Hepatocyte (in vitro differentiated cells): ENCODE results near the gene ALG14. TPM values are rescaled to one million over a fixed set of nuclear protein-coding genes. Genes with fewer than 3 reads are reported as not detected.

Experiments used
- DNase-seq: peaks from one replicate; pipeline ENCODE4 v3.0.0-alpha.2; 2016; ENCODE audit warnings: low spot score
- H2AFZ ChIP-seq: fragments of 200-600 bp; sonication (generic); 2 replicates; pipeline ENCODE4 v1.6.0; 2016; ENCODE audit warnings: antibody characterized with exemption, mild to moderate bottlenecking
- H3K27ac ChIP-seq: fragments of 200-600 bp; sonication (generic); 2 replicates; pipeline ENCODE4 v1.5.1; 2016; ENCODE audit warnings: mild to moderate bottlenecking
- H3K27me3 ChIP-seq: fragments of 200-600 bp; sonication (generic); 2 replicates; pipeline ENCODE4 v1.6.1; 2016
- H3K36me3 ChIP-seq: fragments of 200-600 bp; sonication (generic); replicated peaks from 2 replicates; pipeline ENCODE4 v1.5.1; 2016; ENCODE audit warnings: low read depth; ENCODE audit not compliant: insufficient read depth
- H3K4me1 ChIP-seq: fragments of 200-600 bp; sonication (generic); 2 replicates; pipeline ENCODE4 v1.5.1; 2016; ENCODE audit warnings: mild to moderate bottlenecking, moderate library complexity; ENCODE audit not compliant: insufficient read depth
- H3K4me2 ChIP-seq: fragments of 200-600 bp; sonication (generic); 2 replicates; pipeline ENCODE4 v1.6.0; 2016
- H3K4me3 ChIP-seq: fragments of 200-600 bp; sonication (generic); 2 replicates; pipeline ENCODE4 v1.5.1; 2016; ENCODE audit warnings: mild to moderate bottlenecking
- H3K79me2 ChIP-seq: fragments of 200-600 bp; sonication (generic); 2 replicates; pipeline ENCODE4 v1.6.0; 2017; ENCODE audit warnings: mild to moderate bottlenecking
- H3K9me2 ChIP-seq: fragments of 200-600 bp; sonication (generic); replicated peaks from 2 replicates; pipeline ENCODE4 v1.6.0; 2017; ENCODE audit warnings: mild to moderate bottlenecking; ENCODE audit not compliant: insufficient read depth
- H3K9me3 ChIP-seq: fragments of 200-600 bp; sonication (generic); 2 replicates; pipeline ENCODE4 v1.5.1; 2016; ENCODE audit warnings: low read depth, mild to moderate bottlenecking
- H4K20me1 ChIP-seq: fragments of 200-600 bp; sonication (generic); 2 replicates; pipeline ENCODE4 v1.6.0; 2016; ENCODE audit warnings: mild to moderate bottlenecking; ENCODE audit not compliant: insufficient read depth, poor library complexity, severe bottlenecking
- EZH2 ChIP-seq: fragments of 200-600 bp; sonication (generic); IDR thresholded peaks from 2 replicates; pipeline ENCODE4 v1.6.1; 2016; ENCODE audit warnings: antibody characterized with exemption, mild to moderate bottlenecking, borderline replicate concordance
- EZH2phosphoT487 ChIP-seq: fragments of 200-600 bp; sonication (generic); IDR thresholded peaks from one replicate; pipeline ENCODE4 v1.6.1; 2018; ENCODE audit warnings: antibody characterized with exemption, mild to moderate bottlenecking, low read depth, moderate library complexity; ENCODE audit not compliant: unreplicated experiment, severe bottlenecking
- WGBS: methylation state at CpG from one replicate; pipeline ENCODE4 v1.1.6; 2016; ENCODE audit warnings: low lambda C conversion rate; ENCODE audit errors: missing lambda C conversion rate; 5-methylcytosine and 5-hydroxymethylcytosine counted together
- polyA plus RNA-seq: library from polyadenylated mRNA; unstranded; fragments of >200 nt; fragmentation: Nextera tagmentation; extraction: Ambion mirVana; gene quantifications from 2 replicates; pipeline ENCODE4 v1.2.1, GENCODE V29; 2016
- total RNA-seq: library from RNA; depleted of rRNA; stranded (reverse); fragments of >200 nt; gene quantifications from 2 replicates; pipeline ENCODE4 v1.2.3, GENCODE V29; 2014
- TF ChIP-seq, protein P1 (sequence below): fragments of 200-600 bp; sonication (generic); IDR thresholded peaks from 2 replicates; pipeline ENCODE4 v1.5.1; 2016; ENCODE audit warnings: antibody characterized with exemption, mild to moderate bottlenecking; ENCODE audit not compliant: poor library complexity

ALG14 gene
- total and polyA plus RNA-seq, 2 experiments from 2014 or later = 2.5 to 22.5 TPM

DNA sequence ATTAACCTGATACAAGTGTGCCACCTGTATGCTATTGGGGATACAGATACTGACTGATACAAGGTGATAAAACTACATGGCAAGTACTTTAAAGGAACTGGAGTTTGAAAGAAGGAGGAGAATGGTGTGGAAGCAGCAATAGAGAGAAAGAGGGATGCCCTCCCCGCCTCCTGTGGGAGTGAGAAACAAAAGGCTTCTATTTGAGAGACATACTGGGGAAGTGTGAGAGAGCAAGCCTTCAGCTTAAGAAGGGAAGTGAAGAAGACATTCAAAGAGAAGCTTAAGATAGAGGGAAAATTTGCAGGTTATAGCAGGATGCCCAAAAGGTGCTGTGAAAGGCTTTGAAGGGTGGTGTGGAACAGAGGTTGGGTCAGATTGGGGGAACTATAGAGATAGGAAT lies 7.7 kb upstream of the ALG14 start:
- Histone ChIP-seq H3K4me2 (no peak overlapping the region), H3K9me2 (no peaks in the 10 kb centered on the region), H3K36me3 (no peaks in the 10 kb centered on the region), H3K4me1 (no peaks in the 10 kb centered on the region), H3K27ac (no peak overlapping the region), H3K9me3 (no peaks in the 10 kb centered on the region), H2AFZ (no peak overlapping the region), H3K4me3 (no peak overlapping the region), H3K79me2 (no peaks in the 10 kb centered on the region), H4K20me1 (no peaks in the 10 kb centered on the region), H3K27me3 (no peaks in the 10 kb centered on the region)
- TF ChIP-seq EZH2 = no peak
- no peak for TF ChIP-seq EZH2phosphoT487
- TF ChIP-seq, protein P1, sequence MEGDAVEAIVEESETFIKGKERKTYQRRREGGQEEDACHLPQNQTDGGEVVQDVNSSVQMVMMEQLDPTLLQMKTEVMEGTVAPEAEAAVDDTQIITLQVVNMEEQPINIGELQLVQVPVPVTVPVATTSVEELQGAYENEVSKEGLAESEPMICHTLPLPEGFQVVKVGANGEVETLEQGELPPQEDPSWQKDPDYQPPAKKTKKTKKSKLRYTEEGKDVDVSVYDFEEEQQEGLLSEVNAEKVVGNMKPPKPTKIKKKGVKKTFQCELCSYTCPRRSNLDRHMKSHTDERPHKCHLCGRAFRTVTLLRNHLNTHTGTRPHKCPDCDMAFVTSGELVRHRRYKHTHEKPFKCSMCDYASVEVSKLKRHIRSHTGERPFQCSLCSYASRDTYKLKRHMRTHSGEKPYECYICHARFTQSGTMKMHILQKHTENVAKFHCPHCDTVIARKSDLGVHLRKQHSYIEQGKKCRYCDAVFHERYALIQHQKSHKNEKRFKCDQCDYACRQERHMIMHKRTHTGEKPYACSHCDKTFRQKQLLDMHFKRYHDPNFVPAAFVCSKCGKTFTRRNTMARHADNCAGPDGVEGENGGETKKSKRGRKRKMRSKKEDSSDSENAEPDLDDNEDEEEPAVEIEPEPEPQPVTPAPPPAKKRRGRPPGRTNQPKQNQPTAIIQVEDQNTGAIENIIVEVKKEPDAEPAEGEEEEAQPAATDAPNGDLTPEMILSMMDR = no peak
- WGBS = 72% methylated on average over 1 of the region's 1 CpG
- DNase-seq = no peak

DNA sequence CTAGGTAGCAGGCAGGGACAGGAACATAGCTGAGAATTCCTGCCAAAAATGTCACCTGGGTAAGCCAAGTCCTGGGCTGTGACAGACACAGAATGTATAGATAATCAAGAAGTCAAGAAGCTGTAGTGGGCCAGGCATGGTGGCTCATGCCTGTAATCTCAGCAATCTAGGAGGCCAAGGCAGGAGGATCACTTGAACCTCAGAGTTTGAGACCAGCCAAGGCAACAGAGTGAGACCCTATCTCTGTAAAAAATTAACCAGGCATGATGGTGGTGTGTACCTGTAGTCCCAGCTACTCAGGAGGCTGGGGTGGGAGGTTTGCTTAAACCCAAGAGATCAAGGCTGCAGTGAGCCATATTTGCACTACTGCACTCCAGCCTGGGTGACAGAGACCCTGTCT lies 3.3 kb upstream of the ALG14 start:
- Histone ChIP-seq H3K9me3 (no peaks in the 10 kb centered on the region), H4K20me1 (no peaks in the 10 kb centered on the region), H3K27me3 (no peaks in the 10 kb centered on the region), H3K36me3 (no peaks in the 10 kb centered on the region), H3K27ac (no peak overlapping the region), H3K4me3 (no peak overlapping the region), H3K4me1 (peaks cover 5% of the 10 kb centered on the region), H3K79me2 (peaks cover 3% of the 10 kb centered on the region), H3K4me2 (no peak overlapping the region), H2AFZ (no peak overlapping the region), H3K9me2 (no peaks in the 10 kb centered on the region)
- no peak for TF ChIP-seq EZH2
- TF ChIP-seq EZH2phosphoT487 = no peak
- TF ChIP-seq, protein P1 = no peak
- no peak for DNase-seq

DNA sequence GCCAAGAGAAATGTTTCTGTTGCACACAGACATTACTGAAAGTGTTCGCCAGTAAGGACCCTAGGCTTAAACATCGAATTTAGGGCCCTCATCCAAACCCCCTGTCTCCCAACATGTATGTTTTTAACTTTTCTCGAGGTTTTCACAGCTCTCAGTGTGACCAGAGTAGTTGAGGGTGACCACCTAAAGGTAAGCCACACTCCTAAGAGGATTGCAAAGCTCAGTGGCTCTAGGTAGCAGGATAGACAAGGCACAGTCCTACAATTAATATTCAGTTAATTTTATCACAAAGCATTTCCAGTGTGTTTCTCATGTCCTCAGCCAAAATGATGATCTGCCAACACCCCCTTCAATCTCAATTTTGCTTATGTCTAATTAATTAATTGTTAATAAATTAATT lies 695 bp upstream of the ALG14 start:
- no peak for DNase-seq
- Histone ChIP-seq H3K27me3 (no peaks in the 10 kb centered on the region), H4K20me1 (no peaks in the 10 kb centered on the region), H3K9me2 (no peaks in the 10 kb centered on the region), H3K9me3 (no peaks in the 10 kb centered on the region), H3K79me2 (peaks cover 3% of the 10 kb centered on the region), H3K4me1 (peaks cover 10% of the 10 kb centered on the region), H3K4me2 (peak overlapping the region; percentile 80), H3K36me3 (no peaks in the 10 kb centered on the region), H3K4me3 (peak overlapping the region; percentile 77), H2AFZ (peak overlapping the region; percentile 97), H3K27ac (peak overlapping the region; percentile 96)
- no peak for TF ChIP-seq EZH2phosphoT487
- TF ChIP-seq EZH2 = no peak
- TF ChIP-seq, protein P1 = no peak
- WGBS = 28% methylated on average over 3 of the region's 3 CpGs

DNA sequence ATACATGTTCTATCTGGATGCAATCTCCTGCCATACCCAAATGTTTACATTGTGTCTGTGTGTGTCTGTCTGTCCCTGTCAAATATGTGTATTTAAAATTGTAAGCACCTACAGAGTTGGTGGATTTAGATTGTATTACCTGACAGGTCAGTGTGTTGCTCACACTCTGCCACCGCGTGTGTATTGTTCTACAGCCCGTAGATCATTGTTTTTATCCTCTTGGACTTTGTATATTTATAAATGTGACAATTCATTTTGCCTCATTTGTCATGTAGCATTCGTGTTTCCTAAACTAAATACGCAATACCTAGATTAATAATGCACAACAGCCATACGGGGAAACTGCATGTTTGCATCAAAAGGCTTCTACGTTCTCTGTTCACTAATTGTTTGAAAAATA lies 634 bp downstream of the ALG14 start:
- Histone ChIP-seq H4K20me1 (no peaks in the 10 kb centered on the region), H3K9me2 (no peaks in the 10 kb centered on the region), H3K4me1 (peaks cover 10% of the 10 kb centered on the region), H2AFZ (peak overlapping the region; percentile 97), H3K79me2 (peaks cover 5% of the 10 kb centered on the region), H3K27me3 (no peaks in the 10 kb centered on the region), H3K4me2 (peak overlapping the region; percentile 81), H3K36me3 (no peaks in the 10 kb centered on the region), H3K27ac (peak overlapping the region; percentile 96), H3K9me3 (no peaks in the 10 kb centered on the region), H3K4me3 (peak overlapping the region; percentile 77)
- DNase-seq = no peak
- TF ChIP-seq, protein P1 = no peak
- TF ChIP-seq EZH2 (no peak), EZH2phosphoT487 (no peak)
- 19% methylated on average over 7 of the region's 7 CpGs for WGBS
